Bronchial epithelial cell (primary cell): ENCODE measurements around the gene OOSP2. TPM values are rescaled to one million over a fixed set of nuclear protein-coding genes. Genes with fewer than 3 reads are reported as not detected.
A peak's percentile ranks its signal among the peaks of the same experiment; 100 is the strongest.

Source experiments
- DNase-seq: peaks from one replicate; pipeline ENCODE4 v3.0.0-alpha.2; 2010; ENCODE audit warnings: low read depth
- FAIRE-seq: peaks from 2 replicates; lab custom pipeline; 2011; peaks lifted over from hg19 to GRCh38; lab: Jason Lieb, UNC
- H3K27me3 ChIP-seq: 2 replicates; pipeline ENCODE4 v1.5.1; 2011; ENCODE audit warnings: low read length; ENCODE audit not compliant: control insufficient read depth, insufficient read depth
- H3K36me3 ChIP-seq: 2 replicates; pipeline ENCODE4 v1.5.1; 2011; ENCODE audit warnings: low read length; ENCODE audit not compliant: control insufficient read depth, insufficient read depth
- H3K4me3 ChIP-seq: 2 replicates; pipeline ENCODE4 v1.5.1; 2011; ENCODE audit warnings: mild to moderate bottlenecking, low read depth, low read length, control low read depth
- total RNA-seq: library from RNA; depleted of rRNA; stranded (reverse); fragments of >200 nt; gene quantifications from 2 replicates; pipeline ENCODE4 v1.2.1, GENCODE V29; 2014
- TF ChIP-seq, protein P1 (sequence below): IDR thresholded peaks from 2 replicates; pipeline ENCODE4 v1.5.1; 2011; ENCODE audit warnings: mild to moderate bottlenecking, moderate library complexity, low read length, control low read depth, inconsistent platforms; ENCODE audit not compliant: insufficient read depth, severe bottlenecking

Gene OOSP2
- total RNA-seq, 1 donor from 2014 or later = not detected

DNA sequence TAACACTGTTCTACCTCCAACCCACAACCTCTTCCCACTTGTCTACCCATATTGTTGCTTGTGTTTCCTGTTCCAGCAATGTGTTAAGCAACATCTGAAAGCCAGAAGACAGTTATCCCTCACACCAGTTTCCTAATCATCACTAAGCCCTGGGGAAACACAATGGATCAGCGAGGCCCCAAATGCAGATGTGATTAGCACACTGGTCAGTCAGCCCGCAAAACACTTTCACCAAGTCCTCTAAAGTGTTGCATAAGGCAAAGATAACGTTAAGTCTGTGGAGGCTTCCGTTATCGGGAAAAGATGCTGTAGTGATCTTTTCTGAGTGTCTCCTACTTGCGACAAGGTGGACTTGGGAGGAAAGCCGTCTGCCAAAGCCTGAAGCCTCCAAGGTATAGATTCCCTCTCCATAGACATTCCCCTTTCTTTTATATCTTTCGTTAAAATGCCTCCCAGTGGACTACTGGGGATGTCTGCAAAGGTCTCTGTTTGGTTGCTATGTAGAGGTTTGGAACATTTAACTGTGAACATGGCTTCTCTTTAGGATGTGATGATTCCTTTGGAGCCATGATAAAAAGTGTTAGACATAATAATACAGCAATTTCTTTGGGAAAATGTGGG lies 16.2 kb downstream of the OOSP2 start, which contains the start of gene MS4A3:
MS4A3 (plus strand) TSS at position 317 of the 621 bp plus-strand sequence. CDS start 4,496 bp downstream, outside the sequence.
- no peak for DNase-seq
- peak; percentile 28 for FAIRE-seq
- TF ChIP-seq, protein P1, sequence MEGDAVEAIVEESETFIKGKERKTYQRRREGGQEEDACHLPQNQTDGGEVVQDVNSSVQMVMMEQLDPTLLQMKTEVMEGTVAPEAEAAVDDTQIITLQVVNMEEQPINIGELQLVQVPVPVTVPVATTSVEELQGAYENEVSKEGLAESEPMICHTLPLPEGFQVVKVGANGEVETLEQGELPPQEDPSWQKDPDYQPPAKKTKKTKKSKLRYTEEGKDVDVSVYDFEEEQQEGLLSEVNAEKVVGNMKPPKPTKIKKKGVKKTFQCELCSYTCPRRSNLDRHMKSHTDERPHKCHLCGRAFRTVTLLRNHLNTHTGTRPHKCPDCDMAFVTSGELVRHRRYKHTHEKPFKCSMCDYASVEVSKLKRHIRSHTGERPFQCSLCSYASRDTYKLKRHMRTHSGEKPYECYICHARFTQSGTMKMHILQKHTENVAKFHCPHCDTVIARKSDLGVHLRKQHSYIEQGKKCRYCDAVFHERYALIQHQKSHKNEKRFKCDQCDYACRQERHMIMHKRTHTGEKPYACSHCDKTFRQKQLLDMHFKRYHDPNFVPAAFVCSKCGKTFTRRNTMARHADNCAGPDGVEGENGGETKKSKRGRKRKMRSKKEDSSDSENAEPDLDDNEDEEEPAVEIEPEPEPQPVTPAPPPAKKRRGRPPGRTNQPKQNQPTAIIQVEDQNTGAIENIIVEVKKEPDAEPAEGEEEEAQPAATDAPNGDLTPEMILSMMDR = no peak
- no peaks in the 10 kb centered on the region for H3K27me3 ChIP-seq
- H3K36me3 ChIP-seq = no peaks in the 10 kb centered on the region
- H3K4me3 ChIP-seq = no peak within 1 kb of the TSS

- no peak for FAIRE-seq
- DNase-seq = peak; percentile 71
- Histone ChIP-seq H3K27me3 (no peaks in the 10 kb centered on the region), H3K36me3 (no peaks in the 10 kb centered on the region), H3K4me3 (no peak overlapping the region)
- TF ChIP-seq, protein P1 = no peak
Measured at GRCh38 chr11:60059052-60059451, 18.8 kb downstream of the OOSP2 start.

DNA sequence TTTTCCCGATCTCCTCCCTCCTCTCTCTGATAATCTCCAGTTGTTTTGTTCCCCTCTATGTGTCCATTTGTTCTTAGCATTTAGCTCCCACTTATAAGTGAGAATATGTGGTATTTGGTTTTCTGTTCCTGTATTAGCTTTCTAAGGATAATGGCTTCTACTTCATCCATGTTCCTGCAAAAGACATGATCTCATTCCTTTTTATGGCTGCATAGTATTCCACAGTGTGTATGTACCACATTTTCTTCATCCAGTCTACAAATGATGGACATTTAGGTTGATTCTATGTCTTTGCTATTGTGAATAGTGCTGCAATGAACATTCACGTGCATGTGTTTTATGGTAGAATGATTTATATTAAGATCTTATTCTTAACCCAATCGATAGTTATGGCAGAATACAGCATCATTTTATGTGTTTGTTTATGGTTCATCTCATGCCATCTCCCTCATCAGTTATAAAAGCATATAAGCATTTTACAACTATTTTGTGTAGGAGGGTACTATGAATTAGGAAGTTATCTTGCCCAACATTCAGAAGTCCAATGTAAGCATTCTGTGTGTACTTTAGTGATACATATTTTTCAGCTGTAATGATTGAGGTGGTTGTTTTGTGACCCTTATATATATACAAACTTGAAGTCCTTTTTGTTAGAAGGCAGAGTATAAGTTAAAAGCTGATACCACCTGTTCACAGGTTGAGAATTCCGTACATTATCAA lies 19.5 kb downstream of the OOSP2 start:
- FAIRE-seq (no peak), DNase-seq (no peak)
- Histone ChIP-seq H3K4me3 (no peak overlapping the region), H3K36me3 (no peaks in the 10 kb centered on the region), H3K27me3 (no peaks in the 10 kb centered on the region)
- TF ChIP-seq, protein P1 = no peak

DNA sequence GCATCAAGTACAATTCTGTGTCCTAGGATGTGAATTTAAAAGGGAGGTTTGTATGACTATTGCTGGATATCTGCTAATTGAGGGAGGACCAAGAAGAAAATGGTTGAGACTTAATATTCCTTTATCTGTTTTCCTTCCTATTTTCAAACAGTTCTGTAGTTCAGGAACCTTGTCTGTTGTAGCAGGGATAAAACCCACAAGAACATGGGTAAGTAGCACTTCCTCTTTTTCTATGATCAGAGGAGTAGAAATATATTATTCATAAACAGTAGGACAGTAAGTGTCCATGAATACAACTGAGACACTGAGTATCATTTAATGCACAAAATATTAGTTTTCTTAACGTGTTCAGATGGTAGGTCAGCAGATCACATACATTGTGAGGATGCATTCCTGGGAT lies 23.9 kb downstream of the OOSP2 start:
- no peaks in the 10 kb centered on the region for H3K36me3 ChIP-seq
- DNase-seq = no peak
- TF ChIP-seq, protein P1 = no peak
- no peak for FAIRE-seq
- no peak overlapping the region for H3K4me3 ChIP-seq
- H3K27me3 ChIP-seq = no peaks in the 10 kb centered on the region

DNA sequence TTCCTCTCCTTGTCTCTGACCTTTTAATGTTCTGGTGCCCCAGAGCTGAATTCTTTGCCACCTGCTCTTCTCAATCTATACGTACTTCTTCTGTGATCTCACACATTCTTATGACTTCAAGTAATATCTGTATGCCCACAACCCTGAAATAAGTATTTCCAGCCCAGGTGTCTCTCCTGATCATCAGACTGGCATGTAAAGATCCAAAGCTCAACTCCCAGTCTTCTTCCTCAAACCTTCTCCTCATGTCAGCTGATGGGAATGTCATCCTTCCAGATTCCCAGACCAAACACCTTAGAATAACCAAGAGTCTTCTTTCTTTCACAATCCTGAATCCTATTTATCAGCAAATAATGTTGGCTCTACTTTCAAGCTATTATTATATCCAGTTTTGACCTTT lies 25.6 kb downstream of the OOSP2 start:
- TF ChIP-seq, protein P1 = no peak
- FAIRE-seq = no peak
- no peak for DNase-seq
- Histone ChIP-seq H3K27me3 (no peaks in the 10 kb centered on the region), H3K36me3 (no peaks in the 10 kb centered on the region), H3K4me3 (no peak overlapping the region)
